SW480 (cell line): ENCODE data around the gene PIM2.

Experiments
- DNase-seq: peaks from one replicate; pipeline ENCODE4 v3.0.0-alpha.2; 2016; ENCODE audit warnings: low spot score

PIM2 gene

DNA sequence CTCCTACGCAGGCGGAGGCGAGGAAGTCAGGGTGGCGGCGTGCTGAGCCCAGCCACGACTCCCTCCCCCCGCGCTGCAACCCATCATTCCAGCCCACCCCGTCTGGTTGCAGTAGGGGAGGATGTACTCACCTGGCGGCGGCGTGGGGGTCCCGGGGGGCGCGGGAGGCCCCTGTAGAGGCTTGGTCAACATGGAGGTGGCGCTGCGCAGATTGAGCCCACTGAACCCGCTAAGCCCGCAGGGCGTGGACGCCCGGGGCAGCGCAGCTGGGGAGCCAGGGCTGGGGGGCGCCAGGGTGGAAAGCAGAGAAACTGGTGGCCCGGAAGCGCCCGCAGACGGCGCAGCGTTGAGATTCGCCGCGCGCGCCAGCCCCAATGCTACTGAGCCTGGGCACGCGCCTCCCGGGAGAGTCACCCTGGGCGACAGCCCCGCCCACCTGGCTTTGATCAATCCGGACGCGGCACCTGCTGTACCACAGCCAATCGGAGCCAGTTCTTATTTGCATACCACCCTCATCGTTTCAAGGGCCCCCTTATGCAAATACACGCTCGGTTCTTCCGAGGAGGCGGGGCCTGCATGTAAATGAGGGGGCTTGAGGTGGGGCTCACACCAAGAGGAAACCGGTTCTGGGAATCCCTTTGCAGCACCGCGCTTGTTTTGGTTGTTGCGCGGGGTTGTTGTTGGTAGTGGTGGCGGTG is at the start of gene PIM2:
TSS of gene PIM2 (minus strand) at position 382 of the 698 bp plus-strand sequence. CDS start at position 192, 190 bp downstream.
- DNase-seq, result peak; percentile 97

DNA sequence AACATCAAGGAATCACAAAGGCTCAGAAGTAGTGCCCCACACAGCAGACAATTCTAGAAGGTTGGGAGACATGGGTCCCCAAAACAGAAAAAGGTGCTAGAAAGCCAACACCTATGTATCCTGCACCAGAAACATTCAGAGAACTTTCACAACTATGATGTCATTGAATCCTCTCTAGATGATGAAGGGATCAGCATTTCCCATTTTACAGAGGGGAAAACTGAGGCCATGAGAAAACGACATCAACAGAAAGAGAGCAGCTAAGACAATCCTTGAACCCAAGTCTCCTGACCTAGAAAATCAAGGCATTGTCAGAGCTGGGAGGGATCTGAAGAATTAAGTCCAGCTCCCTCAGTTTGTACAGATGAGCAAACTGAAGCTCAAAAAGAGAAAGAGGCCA is 49.6 kb upstream of the PIM2 start:
- DNase-seq, result no peak

DNA sequence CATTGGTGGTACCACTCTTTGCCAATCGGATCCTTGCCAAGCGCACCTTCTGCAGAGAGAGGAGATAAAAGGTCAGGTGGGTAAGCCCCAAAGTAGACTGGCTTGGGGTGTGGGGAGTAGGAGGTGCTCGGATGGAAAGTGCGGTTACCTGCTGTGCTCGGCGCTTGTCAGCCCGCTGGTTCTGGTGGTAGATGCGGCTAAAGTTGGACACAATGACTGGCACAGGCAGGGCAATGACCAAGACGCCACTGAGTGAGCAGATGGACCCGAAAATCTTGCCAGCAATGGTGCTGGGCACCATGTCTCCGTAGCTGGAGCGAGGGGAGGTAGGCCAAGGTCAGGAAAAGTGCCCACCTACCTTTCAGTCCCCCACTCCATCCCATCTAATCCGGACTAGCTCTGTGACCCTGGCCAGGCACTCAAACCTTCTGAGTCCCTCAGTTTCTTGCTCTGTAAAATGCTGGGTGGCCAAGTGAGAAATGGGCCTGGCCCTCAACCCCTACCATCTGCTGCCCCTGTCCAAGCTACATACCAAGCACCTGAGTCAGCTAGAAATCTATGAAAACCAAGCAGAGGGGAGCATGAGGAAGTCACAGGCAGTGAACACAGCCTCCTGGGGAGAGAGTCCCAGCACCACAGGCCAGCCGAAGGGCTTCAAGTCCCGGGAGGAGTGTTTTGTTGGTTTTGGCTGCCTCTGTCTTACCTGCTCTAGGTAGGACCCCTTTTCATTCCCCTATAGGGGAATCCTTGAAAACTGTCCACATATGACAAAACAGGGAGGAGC is 48.2 kb upstream of the PIM2 start:
- DNase-seq, result no peak

- no peak for DNase-seq
These were observed 47.1 kb upstream of the PIM2 start for GRCh38 chrX:48965959-48966358.

DNA sequence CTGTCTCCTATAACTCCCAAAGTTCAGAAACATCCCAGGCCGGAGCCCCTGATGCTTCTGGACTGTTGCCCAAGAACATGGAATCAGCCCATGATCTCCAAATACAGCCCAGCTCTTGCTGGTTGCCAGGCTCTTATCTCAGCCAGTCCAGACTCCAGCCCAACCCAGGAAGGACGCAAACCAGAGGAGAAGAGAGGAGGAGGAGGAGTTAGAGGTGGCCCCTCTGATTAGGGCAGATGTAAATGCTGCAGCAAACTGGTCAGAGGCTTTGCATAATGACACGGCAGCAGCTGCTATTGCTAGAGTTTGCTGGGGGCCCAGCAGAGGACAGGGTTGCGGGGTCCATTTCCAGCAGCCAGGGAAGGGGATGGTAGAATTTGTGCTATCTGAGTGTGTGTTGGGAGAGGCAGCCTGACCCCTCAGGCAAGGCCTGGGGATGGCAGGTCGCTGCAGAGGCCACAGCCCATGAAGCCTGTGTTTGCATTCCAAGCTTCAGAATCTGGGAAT is 42.8 kb upstream of the PIM2 start:
- no peak for DNase-seq

DNA sequence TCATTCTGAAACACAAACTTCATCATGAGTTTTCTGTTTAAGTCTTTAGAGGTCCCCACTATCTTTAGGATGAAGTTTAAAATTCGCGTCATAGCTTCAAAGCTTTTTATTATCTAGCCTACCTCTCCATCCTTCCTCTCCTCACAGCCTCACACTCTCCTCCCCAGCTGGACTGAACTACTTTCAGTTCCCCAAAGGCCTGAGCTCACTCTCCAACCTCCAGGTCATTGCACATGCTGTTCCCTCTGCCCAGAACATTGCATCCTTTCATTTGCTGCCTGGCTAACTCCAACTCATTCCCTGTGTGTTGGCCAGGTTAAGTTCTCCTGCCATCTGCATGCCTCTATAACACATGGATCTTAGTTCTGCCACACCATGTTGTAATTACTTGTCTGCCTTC is 41.5 kb upstream of the PIM2 start:
- no peak for DNase-seq

GRCh38 chrX:48958635-48959094 is 39.8 kb upstream of the PIM2 start:
- peak; percentile 35 for DNase-seq

DNA sequence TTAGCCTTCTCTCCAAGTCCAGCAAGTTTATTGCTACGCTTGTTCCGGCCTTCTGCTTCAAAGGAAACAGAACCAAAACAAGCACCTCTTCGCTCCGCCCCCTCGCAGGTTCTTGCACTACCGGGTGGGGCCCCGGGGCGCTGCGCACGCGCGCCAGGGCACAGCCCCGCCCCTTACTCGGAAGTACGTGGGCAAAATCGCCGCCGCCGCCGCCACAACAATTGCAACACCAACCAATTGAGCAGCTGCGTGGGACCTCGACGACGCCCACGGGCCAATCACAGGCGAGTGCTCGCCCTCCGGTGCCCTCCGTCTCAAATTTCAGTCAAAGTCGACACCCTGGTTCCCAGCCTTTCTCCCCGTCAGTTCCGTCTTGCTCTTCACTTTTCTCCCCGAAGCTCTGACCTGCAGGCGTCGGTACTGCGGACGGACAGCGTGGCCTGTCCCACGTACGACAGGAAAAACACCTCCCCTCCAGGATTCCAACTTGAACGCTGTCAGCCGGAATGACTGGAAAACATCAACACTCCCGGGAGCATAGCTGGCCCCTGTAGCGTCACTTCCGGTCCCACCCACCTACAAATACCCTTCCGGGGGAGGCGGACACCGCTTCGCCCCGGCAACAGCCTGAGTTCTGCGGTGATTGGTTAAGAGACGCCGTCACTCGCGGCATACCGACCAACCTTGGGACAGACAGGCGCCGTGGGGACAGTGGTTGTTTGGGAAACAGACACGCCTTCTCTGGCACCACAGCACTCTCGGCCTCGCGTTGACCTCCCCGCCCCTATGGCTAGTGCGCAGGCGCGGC is 39.2 kb upstream of the PIM2 start:
- peak; percentile 98 for DNase-seq

DNA sequence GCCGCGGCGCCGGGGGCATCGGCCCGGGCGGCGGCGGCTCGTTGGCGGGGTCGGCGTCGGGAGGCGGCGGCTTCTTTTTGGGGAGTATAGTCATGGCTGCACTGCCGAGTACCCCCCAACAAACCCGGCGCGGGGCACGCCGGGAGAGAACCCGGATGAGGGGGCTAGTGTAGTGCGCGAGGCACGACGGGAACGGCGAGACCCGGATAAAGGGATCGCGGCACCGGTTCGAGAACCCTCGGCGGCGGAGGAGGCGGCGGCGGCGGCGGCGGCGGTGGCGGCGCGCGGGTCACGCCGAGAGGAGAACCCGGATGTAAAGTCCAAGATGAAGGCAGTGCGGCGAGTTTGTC is 38.6 kb upstream of the PIM2 start, which contains the start of gene OTUD5:
TSS of gene OTUD5 (minus strand) at position 131 of the 350 bp plus-strand sequence. CDS start at position 94, 37 bp downstream.
- no peak for DNase-seq

DNA sequence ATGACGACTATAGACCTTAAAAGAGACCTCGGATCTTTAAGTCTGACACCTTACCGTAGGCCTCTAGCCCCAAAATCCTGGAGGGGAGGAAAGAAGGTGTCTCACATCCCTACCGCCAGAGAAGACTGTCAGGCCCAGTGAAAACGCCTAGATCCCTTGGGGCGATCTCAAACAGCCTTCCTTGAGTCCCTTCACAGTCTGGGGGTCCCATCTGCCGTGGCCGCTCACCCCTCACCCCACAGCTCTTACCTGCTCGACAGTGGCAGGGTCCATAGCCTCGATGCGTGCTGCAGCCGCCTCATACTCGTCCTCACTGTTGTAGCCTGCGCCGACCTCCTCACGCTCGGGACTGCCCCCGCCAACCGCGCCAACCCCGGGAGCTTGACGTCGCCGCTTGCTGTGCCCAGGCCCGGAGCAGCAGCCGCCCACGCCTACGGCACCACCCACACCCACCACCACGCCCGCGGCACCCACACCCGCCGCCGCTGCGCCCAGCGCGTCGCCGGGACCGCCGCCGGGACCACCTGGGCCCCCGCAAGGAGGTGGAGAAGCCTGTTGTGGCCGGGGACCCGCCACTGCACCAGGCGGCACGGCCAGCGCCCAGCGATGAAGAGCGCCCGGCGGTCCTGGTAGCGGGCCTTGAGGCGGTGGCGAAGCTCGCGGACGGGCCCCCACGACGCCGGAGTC is 38.0 kb upstream of the PIM2 start:
- no peak for DNase-seq

DNA sequence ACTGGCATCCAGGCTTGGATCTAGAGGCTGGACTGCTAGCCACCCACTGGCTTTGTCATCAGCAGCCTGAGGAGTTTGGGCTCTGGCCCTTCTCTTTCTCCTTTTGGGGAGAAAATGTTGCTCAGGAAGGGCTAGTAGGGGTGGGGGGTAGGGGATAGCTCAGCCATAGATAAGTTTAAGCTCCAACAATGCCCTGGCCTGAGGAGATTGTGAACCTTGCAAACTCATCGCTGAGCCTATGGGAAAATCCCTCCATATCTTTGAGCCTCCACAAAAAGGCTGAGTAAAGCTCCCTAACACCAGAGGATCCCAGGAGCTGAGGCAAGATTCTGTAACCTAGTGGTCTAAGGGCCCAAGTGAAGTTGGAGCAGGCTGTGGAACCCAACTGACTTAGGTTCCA is 29.8 kb upstream of the PIM2 start:
- DNase-seq, result no peak

GRCh38 chrX:48945517-48946348 is 26.9 kb upstream of the PIM2 start:
- peak; percentile 44 for DNase-seq

GRCh38 chrX:48942895-48943294 is 24.1 kb upstream of the PIM2 start:
- no peak for DNase-seq

GRCh38 chrX:48940404-48940955 is 21.7 kb upstream of the PIM2 start:
- no peak for DNase-seq

- DNase-seq, result no peak
These were observed 20.9 kb upstream of the PIM2 start for GRCh38 chrX:48939524-48940228.

DNA sequence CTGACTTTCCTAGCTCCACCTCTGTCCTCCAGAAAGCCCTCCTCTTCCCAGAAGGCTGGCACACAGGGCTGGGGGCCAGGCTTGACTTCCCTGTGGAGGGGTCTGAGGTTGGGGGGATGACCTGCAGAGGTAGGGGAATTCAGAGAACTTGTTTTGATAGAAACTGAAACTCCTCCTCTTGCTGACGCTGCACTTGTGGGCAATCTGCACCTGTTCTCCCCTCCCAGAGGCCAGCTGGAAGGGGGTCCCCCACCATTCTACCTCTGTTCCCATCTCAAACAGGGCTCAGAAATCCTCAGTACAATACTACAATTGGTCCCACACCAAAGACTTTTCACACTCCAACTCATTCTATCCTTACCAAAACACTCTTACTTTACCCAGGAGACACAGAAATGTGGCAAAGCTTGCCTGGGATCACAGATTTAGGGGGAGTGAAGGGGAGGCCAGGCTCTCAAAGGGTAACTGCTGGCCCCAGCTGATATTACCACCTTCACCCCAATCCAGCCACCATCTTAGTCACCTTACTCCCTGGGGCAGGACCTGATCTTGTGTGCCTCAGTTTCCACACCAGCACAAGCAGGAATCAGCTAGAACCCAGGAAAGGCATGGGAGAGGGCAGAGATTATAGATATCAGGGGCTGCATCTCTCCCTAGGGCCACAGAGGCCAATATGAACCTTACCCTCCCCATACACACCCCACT is 20.0 kb upstream of the PIM2 start:
- DNase-seq, result no peak

DNA sequence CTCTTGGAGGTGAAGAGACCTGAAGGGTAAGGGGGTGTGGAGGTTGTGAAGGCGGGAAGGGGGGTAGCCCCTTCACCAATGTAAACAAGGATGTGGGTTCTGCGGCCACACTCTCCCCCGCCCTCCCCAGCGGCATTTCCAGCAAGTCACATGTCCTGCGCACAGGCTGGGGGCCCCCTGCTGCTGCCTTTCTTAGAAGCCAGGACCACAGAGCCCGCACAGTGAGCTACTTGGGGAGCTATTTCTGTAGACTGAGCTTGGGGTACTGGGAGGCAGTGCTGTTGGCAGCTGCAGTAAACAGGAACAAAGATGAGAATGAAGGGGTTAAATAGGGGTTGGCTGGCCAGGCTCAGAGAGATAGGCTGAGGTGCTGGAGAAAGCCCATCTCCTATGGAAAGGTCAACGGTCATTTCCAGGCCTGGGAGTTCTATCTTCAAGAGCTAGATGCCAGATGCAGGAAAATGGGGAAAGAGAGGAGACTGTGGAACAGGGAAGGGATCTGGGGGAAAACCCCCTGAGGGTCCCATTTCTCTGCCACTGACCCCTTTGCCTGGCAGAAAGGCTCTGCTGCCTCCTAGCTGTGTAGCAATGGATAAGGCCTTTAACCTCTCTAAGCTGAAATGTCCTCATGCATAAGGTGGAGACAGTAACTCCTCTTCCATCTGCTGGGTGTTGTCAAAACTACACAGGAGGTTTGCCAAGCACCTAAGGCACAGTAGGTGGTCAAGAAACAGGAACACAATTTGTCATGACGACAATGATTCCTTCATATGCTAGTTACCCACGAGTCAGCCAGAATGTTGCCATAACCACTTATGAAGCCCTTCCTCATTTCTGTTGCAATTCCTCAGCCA is 18.5 kb upstream of the PIM2 start:
- no peak for DNase-seq

- DNase-seq, result no peak
These were observed 17.7 kb upstream of the PIM2 start for GRCh38 chrX:48936429-48937053.
